RWPE2 (cell line): Measurements from ENCODE around the gene ZNF439.
"Not testable (repeated sequence)": the region's sequence is repeated elsewhere in the genome, so short reads cannot be mapped to it uniquely, and the experiment has no call there.

Experiments used
- ATAC-seq: fragments of 200-7000 bp; cut with Tn5 transposase; 3 replicates; pipeline ENCODE4 v1.9.1; 2021; ENCODE audit warnings: low read depth
- DNase-seq: peaks from one replicate; pipeline ENCODE4 v3.0.0-alpha.2; 2020; ENCODE audit warnings: low spot score
- H3K27ac ChIP-seq: fragments of 450-650 bp; 2 replicates; pipeline ENCODE4 v1.5.1; 2017; ENCODE audit warnings: mild to moderate bottlenecking; ENCODE audit not compliant: poor library complexity, severe bottlenecking
- H3K27me3 ChIP-seq: fragments of 250-450 bp; sonication (Bioruptor Pico); 2 replicates; pipeline ENCODE4 v1.5.1; 2021; ENCODE audit warnings: mild to moderate bottlenecking, moderate library complexity; ENCODE audit not compliant: insufficient read depth, poor library complexity, severe bottlenecking
- H3K36me3 ChIP-seq: fragments of 250-450 bp; sonication (Bioruptor Pico); 2 replicates; pipeline ENCODE4 v1.5.1; 2020; ENCODE audit warnings: low read depth, mild to moderate bottlenecking, moderate library complexity
- H3K4me1 ChIP-seq: fragments of 250-450 bp; sonication (Bioruptor Pico); 2 replicates; pipeline ENCODE4 v1.5.1; 2021; ENCODE audit warnings: mild to moderate bottlenecking, moderate library complexity; ENCODE audit not compliant: insufficient read depth, poor library complexity, severe bottlenecking
- H3K4me3 ChIP-seq: fragments of 250-450 bp; sonication (Bioruptor Pico); 2 replicates; pipeline ENCODE4 v1.5.1; 2021; ENCODE audit warnings: mild to moderate bottlenecking, moderate library complexity; ENCODE audit not compliant: severe bottlenecking
- H3K9me3 ChIP-seq: fragments of 250-450 bp; sonication (Bioruptor Pico); 2 replicates; pipeline ENCODE4 v1.5.1; 2021; ENCODE audit warnings: mild to moderate bottlenecking, moderate library complexity; ENCODE audit not compliant: severe bottlenecking
- TF ChIP-seq, protein P1 (sequence below): fragments of 450-650 bp; IDR thresholded peaks from one replicate; pipeline ENCODE4 v1.5.1; 2017; ENCODE audit warnings: mild to moderate bottlenecking, moderate library complexity; ENCODE audit not compliant: poor library complexity, severe bottlenecking

The ZNF439 gene

GRCh38 chr19:11890634-11891033 lies 42.1 kb downstream of the ZNF439 start:
- DNase-seq (no peak), ATAC-seq (no peak)
- H3K27ac ChIP-seq: no peak overlapping the region
- no peaks in the 10 kb centered on the region for H3K27me3 ChIP-seq
- no peaks in the 10 kb centered on the region for H3K9me3 ChIP-seq
- no peak overlapping the region for H3K4me3 ChIP-seq
- no peaks in the 10 kb centered on the region for H3K36me3 ChIP-seq
- TF ChIP-seq, protein P1, sequence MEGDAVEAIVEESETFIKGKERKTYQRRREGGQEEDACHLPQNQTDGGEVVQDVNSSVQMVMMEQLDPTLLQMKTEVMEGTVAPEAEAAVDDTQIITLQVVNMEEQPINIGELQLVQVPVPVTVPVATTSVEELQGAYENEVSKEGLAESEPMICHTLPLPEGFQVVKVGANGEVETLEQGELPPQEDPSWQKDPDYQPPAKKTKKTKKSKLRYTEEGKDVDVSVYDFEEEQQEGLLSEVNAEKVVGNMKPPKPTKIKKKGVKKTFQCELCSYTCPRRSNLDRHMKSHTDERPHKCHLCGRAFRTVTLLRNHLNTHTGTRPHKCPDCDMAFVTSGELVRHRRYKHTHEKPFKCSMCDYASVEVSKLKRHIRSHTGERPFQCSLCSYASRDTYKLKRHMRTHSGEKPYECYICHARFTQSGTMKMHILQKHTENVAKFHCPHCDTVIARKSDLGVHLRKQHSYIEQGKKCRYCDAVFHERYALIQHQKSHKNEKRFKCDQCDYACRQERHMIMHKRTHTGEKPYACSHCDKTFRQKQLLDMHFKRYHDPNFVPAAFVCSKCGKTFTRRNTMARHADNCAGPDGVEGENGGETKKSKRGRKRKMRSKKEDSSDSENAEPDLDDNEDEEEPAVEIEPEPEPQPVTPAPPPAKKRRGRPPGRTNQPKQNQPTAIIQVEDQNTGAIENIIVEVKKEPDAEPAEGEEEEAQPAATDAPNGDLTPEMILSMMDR: no peak
- H3K4me1 ChIP-seq: no peaks in the 10 kb centered on the region

GRCh38 chr19:11894851-11895250 lies 46.3 kb downstream of the ZNF439 start:
- no peak for ATAC-seq
- Histone ChIP-seq H3K27ac (no peak overlapping the region), H3K36me3 (no peaks in the 10 kb centered on the region), H3K4me3 (no peak overlapping the region), H3K27me3 (no peaks in the 10 kb centered on the region), H3K9me3 (no peaks in the 10 kb centered on the region), H3K4me1 (no peaks in the 10 kb centered on the region)
- no peak for DNase-seq
- TF ChIP-seq, protein P1: no peak

GRCh38 chr19:11902228-11902627 lies 53.7 kb downstream of the ZNF439 start:
- TF ChIP-seq, protein P1: no peak
- Histone ChIP-seq H3K36me3 (no peaks in the 10 kb centered on the region), H3K27ac (no peak overlapping the region), H3K27me3 (no peaks in the 10 kb centered on the region), H3K4me1 (no peaks in the 10 kb centered on the region), H3K9me3 (peaks cover 3% of the 10 kb centered on the region), H3K4me3 (no peak overlapping the region)
- no peak for ATAC-seq
- DNase-seq: no peak

GRCh38 chr19:11905928-11906327 lies 57.4 kb downstream of the ZNF439 start:
- peaks cover 6% of the 10 kb centered on the region for H3K9me3 ChIP-seq
- H3K36me3 ChIP-seq: no peaks in the 10 kb centered on the region
- no peak for DNase-seq

GRCh38 chr19:11911937-11912336 lies 63.4 kb downstream of the ZNF439 start:
- not testable (repeated sequence) for H3K36me3 ChIP-seq, H3K9me3 ChIP-seq, DNase-seq, H3K4me3 ChIP-seq, H3K27me3 ChIP-seq, H3K27ac ChIP-seq, H3K4me1 ChIP-seq, ATAC-seq

More at GRCh38 chr19:11905928-11906327, 57.4 kb downstream of the ZNF439 start:
- no peak for ATAC-seq
- Histone ChIP-seq H3K4me1 (no peaks in the 10 kb centered on the region), H3K4me3 (no peak overlapping the region), H3K27me3 (no peaks in the 10 kb centered on the region), H3K27ac (no peak overlapping the region)
- TF ChIP-seq, protein P1: no peak

DNA sequence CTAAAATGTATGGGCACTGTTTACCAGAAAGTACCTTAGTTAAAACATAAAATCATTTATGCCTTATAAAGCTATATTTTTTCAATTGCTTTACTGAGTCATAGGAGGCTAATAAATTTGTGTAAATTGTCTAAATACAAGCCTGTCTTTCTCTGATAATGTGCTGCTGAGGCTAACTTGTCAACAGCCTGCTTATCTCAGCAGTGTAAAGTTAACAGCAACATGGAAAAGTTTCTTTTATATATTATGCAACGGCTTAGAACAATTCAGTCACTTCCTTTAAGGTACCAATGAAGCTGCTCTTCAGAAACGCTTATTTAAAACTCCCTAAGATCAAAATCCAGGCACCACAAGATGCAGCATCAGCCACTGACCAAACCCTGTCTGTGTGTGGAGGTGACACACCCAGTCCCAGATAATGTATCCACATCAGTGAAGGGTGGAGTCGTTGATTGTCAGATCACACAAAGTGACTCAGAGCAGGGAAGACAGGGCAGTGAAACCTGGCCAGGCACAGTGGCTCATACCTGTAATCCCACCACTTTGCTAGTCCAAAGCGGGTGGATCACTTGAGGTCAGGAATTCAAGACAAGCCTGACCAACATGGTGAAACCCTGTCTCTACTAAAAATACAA lies 66.0 kb downstream of the ZNF439 start:
- not testable (repeated sequence) for ATAC-seq, H3K27me3 ChIP-seq, H3K9me3 ChIP-seq, H3K4me1 ChIP-seq, H3K27ac ChIP-seq, H3K36me3 ChIP-seq, DNase-seq, H3K4me3 ChIP-seq
